Stimulated activated CD8-positive, alpha-beta memory T cell treated with anti-CD3 and anti-CD28 coated beads, Interleukin-12 subunit alpha, Interleukin-12 subunit beta, amount 100 ng/mL, for 24 hours (primary cell): ENCODE results near the gene PIKFYVE.
"Not testable (repeated sequence)": the region's sequence is repeated elsewhere in the genome, so short reads cannot be mapped to it uniquely, and the experiment has no call there.

ENCODE experiments used
- DNase-seq: peaks from one replicate; pipeline ENCODE4 v3.0.0-alpha.2; 2020; ENCODE audit errors: extremely low read depth

The PIKFYVE gene

GRCh38 chr2:208255557-208256106, 10.4 kb upstream of the PIKFYVE start:
- no peak for DNase-seq

DNA sequence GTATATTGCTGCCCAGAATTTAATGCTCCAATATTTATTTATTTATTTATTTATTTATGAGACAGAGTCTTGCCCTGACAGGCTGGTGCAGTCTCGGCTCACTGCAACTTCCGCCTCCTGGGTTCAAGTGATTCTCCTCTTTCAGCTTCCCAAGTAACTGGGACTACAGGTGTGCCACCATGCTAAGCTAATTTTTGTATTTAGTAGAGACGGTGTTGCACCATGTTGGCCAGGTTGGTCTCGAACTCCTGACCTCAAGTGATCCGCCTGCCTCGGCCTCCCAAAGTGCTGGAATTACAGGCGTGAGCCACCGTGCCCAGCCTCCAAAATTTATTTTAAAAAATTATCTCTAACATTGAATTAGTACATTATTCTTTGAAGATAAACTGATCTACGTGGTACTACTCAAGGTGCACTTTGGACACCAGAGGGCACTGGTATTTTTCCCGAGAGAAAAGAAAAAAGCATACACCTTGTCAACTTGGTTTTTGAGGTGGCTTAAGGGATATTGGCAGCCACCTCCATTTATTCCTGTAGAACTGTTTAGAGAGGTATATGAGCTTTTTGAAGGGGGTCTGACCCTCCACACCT, 9.8 kb upstream of the PIKFYVE start:
- no peak for DNase-seq

DNA sequence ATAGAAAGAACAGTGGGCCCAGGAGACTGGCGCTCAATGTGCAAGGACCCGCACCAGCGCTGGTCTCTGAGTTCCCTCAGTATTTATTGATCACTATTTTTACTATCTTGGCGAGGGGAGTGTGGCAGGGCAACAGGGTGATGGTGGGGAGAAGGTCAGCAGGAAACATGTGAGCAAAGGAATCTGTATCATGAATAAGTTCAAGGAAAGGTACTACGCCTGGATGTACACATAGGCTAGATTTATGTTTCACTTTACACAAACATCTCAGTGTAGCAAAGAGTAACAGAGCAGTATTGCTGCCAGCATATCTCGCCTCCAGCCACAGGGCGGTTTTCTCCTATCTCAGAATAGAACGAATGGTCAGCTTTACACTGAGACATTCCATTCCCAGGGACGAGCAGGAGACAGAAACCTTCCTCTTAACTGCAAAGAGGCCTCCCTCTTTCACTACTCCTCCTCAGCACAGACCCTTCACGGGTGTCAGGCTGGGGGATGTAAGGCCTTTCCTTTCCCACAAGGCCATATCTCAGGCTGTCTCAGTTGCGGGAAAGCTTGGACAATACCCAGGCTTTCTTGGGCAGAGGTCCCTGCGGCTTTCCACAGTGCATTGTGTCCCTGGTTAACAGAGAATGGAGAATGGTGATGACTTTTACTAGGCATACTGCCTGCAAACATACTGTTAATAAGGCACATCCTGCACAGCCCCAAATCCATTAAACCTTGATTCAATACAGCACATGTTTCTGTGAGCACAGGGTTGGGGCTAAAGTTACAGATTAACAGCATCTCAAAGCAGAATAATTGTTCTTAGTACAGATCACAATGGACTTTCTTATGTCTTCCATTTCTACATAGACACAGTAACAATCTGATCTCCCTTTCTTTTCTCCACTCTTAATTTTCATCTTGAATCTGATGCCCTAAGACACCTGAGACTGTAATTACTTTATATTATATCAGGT, 8.9 kb upstream of the PIKFYVE start:
- DNase-seq: not testable (repeated sequence)

- no peak for DNase-seq
Observed at GRCh38 chr2:208265371-208265800, 669 bp upstream of the PIKFYVE start.

DNA sequence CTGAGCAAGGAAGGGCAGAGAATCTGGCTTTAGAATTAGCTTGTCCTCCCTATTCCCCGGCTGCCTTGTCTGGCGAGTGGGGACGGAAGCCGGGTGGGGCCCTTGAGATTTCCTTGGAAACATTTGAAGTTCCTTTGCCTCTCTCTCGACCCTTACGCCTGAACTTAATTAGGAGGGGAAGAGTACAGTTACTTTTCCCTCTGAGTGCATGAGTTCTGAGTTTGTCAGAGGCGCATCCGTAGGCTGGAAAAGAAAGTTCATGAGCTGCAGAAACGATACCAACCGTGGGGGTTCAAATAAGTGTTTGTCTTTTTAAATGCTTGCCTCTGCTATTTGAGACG, 468 bp downstream of the PIKFYVE start:
- no peak for DNase-seq

GRCh38 chr2:208266936-208267335, 881 bp downstream of the PIKFYVE start:
- DNase-seq: no peak

- DNase-seq: not testable (repeated sequence)
Observed at GRCh38 chr2:208267526-208267925, 1.5 kb downstream of the PIKFYVE start.

- DNase-seq: no peak
Observed at GRCh38 chr2:208268156-208268952, 2.3 kb downstream of the PIKFYVE start.

GRCh38 chr2:208269091-208269490, 3.0 kb downstream of the PIKFYVE start:
- DNase-seq: no peak

DNA sequence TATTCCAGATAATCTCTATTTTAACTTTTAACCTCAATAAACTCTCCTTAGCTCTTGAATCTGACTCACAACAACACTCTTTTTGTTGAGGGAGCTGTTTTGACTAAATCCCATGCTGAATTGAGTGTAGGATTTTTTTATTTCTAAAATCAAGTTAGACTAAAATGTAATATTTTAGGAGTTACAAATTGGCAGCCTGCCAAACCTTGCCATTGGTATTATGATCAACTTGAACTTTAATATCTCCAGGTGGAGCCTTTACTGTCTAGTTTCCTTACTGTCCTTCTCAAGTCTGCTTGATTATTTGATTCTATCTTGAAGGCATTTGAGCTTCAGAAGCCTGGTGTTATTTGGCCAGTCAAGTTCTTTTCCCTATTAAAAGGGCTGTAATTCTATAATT, 8.7 kb downstream of the PIKFYVE start:
- no peak for DNase-seq

- no peak for DNase-seq
Observed at GRCh38 chr2:208278549-208278948, 12.5 kb downstream of the PIKFYVE start.

GRCh38 chr2:208279236-208279635, 13.2 kb downstream of the PIKFYVE start:
- DNase-seq: no peak

DNA sequence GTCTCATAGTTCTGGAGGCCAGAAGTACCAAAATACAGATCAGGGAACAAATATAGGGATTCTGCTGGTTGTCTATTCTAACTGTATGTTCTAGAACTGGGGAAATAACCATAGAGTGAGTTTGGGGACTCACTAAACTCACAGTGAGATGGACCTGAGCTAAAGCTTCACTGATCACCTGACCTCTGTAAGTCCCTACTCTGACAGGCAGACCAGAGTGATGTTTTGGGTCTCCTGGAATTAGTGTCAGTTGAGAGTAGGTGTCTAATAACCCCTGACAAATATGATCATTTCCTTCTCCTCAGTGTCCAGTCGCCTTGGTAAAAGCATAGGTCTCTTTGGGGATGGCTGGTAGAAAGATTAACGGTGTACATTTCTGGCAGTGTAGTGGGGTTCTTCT, 14.2 kb downstream of the PIKFYVE start:
- no peak for DNase-seq

- DNase-seq: no peak
Observed at GRCh38 chr2:208280933-208281332, 14.9 kb downstream of the PIKFYVE start.

GRCh38 chr2:208285853-208286252, 19.8 kb downstream of the PIKFYVE start:
- no peak for DNase-seq

DNA sequence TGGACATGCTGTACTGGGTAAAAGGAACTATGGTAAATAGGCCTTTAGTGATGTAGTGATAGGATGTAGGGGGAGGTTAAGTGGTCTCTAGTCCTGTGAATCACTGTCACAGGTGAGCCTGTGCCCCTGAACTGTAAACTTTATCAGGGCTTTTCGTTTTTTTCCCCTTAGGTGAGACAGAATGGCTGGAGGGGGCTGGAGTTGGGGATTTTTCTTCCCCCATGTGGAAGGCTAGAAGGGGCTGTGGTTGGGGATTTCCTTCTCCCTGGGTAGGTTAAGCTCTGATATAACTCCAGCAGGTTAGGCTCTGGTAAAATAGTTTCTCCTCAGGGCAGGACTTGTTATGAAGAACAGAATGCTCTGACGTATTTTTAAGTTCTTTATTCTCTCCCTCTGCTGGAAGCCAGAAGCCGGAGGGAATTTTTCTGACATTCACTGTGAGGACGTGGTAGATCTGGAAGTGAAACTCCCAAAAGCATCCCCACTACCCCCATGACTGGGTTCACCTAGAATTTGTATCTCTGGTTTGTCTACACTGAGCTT, 28.5 kb downstream of the PIKFYVE start:
- no peak for DNase-seq

DNA sequence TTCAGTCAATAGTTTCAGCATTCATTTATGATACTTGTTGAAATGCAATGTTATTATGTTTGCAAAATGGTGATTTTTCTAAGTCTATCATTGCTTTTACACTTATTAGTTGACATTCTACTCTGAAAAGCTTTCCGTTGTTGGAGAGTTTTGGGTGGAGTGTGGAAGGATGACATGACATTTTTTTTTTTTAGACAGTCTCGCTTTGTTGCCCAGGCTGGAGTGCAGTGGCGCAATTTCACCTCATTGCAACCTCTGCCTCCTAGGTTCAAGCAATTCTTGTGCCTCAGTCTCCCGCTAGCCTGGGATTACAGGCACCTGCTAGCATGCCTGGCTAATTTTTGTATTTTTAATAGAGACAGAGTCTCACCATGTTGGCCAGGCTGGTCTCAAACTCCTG, 29.8 kb downstream of the PIKFYVE start:
- no peak for DNase-seq

DNA sequence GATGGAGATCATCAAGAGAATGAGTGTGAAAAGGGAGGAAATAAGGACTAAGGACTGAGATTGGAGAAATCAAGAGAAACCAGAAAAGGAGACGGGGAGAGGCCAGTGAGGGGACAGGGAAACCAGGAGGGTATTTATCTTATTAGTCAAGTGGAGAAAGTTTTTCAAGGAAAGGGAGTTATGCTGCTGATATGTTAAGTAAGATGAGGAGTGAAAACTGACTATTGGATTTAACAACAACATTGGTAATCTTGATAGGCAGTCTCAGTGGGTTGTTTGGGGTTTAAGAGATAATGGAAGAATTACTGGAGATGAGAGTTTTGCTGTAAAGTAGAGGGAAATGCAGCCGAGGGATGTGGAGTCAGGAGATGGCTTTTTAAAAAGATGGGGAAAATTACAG, 30.6 kb downstream of the PIKFYVE start:
- no peak for DNase-seq

GRCh38 chr2:208297961-208298360, 31.9 kb downstream of the PIKFYVE start:
- no peak for DNase-seq

DNA sequence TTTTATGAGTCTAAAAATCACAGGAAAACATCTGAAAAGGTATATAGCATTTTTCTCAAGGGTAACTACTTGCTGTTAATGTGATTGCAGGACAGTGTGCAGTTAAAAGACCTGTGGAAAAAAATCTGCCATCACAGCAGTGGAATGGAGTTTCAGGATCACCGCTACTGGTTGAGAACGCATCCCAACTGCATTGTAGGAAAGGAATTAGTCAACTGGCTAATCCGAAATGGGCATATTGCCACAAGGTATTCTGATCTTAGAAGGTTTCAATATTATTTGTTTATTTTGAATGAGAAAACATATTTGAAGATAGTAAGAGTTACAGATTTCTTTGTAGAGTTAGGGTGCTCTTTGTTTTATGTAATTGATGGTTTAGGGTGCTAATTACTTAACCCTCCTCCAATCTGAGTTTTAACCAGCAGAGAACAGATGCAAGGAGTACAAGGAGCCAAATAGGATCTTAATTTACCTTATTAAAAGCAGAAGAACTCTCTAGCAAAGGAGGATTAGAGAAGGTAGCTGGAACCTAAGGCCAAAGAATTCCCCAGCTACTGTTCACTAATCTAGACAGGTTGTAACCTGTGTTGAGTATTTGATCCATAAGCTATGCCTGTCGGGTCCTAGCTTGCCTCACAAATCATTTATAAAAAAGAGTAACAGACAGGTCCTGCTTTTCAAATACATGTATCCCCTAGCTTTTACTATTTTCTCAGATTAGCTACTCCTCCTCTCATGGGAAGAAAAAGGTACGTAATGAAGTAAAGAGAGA, 35.0 kb downstream of the PIKFYVE start:
- no peak for DNase-seq

DNA sequence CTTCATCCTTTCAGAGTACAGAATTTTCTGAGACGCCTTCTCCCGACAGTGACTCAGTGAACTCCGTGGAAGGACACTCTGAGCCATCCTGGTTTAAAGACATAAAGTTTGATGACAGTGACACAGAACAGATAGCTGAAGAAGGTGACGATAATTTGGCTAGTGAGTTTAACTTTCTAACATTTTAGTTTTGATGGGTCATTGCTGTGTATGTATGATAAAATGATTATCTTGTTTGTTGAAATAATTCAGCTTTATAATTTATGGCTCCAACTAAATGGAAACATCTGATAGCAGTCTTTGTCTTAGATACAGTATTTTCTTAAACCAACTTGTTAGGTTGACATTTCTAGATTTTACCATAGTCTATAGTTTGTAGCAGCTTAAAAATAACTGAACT, 38.1 kb downstream of the PIKFYVE start:
- no peak for DNase-seq
